Peyer's patch (tissue), 4 donors: Measurements from ENCODE around the gene CENPC.

Experiments
- POLR2A ChIP-seq, 2 donors: fragments of 450-650 bp; IDR thresholded peaks; one replicate each; pipeline ENCODE4 v1.5.1; 2017; ENCODE audit warnings: antibody characterized with exemption in 2 of 2, mild to moderate bottlenecking in 2 of 2, moderate library complexity in 2 of 2
- TF ChIP-seq, protein P1 (sequence below), 6 experiments: fragments of 450-650 bp in 4 of 6; fragments of 200-600 bp in 2 of 6; sonication (generic) in 1 of 6; IDR thresholded peaks; one replicate each; pipeline ENCODE4 v1.5.1; 2017 to 2019; ENCODE audit warnings: antibody characterized with exemption in 6 of 6, mild to moderate bottlenecking in 3 of 6, moderate library complexity in 1 of 6

- TF ChIP-seq, protein P1, sequence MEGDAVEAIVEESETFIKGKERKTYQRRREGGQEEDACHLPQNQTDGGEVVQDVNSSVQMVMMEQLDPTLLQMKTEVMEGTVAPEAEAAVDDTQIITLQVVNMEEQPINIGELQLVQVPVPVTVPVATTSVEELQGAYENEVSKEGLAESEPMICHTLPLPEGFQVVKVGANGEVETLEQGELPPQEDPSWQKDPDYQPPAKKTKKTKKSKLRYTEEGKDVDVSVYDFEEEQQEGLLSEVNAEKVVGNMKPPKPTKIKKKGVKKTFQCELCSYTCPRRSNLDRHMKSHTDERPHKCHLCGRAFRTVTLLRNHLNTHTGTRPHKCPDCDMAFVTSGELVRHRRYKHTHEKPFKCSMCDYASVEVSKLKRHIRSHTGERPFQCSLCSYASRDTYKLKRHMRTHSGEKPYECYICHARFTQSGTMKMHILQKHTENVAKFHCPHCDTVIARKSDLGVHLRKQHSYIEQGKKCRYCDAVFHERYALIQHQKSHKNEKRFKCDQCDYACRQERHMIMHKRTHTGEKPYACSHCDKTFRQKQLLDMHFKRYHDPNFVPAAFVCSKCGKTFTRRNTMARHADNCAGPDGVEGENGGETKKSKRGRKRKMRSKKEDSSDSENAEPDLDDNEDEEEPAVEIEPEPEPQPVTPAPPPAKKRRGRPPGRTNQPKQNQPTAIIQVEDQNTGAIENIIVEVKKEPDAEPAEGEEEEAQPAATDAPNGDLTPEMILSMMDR (IDR thresholded peaks at IDR 0.05), result no peak
- no peak for TF ChIP-seq POLR2A (IDR thresholded peaks at IDR 0.05)
These were observed 86.1 kb downstream of the CENPC start for GRCh38 chr4:67459164-67459563.
